ENCODE measurements around the gene FSIP1. TPM values are rescaled to one million over a fixed set of nuclear protein-coding genes. Genes with fewer than 3 reads are reported as not detected.
A peak's percentile ranks its signal among the peaks of the same experiment; 100 is the strongest.

Gene FSIP1
- total RNA-seq, 1 donor from 2014 or later, result not detected

DNA sequence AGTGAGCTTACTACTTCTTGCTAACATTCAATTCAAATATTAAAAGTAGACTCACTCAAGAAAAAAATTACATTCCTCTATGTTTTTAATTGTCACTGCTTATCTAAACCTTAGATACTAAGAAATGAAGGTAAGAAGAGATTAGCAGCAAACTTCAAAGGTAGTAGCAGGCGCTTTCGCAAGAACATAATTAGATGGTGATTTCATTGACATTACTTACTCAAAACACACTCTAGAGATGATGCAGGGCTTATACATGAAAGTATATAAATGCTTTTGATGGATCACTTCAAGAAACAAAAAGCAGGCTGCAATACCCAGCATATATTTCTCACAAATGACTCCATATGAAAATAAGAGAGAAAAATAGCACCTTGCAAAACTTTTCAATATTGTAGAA, 86.8 kb downstream of the FSIP1 start:
- H3K4me3 ChIP-seq, result no peak overlapping the region
- TF ChIP-seq CTCF (IDR thresholded peaks at IDR 0.05), result no peak
- intact Hi-C loops (cut with DNase I), result no loop called here
- no peaks in the 10 kb centered on the region for H3K27me3 ChIP-seq
- H3K36me3 ChIP-seq, result no peaks in the 10 kb centered on the region
- DNase-seq (ENCODE audit: low spot score in 2 of 2), result no peak
- H3K4me1 ChIP-seq, result no peaks in the 10 kb centered on the region
- H3K9me3 ChIP-seq, result no peaks in the 10 kb centered on the region
- H3K27ac ChIP-seq, result no peak overlapping the region

- H3K4me1 ChIP-seq, result no peaks in the 10 kb centered on the region
- no peak for TF ChIP-seq CTCF (IDR thresholded peaks at IDR 0.05)
- H3K27me3 ChIP-seq, result no peaks in the 10 kb centered on the region
- H3K27ac ChIP-seq, result no peak overlapping the region
- no peak for DNase-seq (ENCODE audit: low spot score in 2 of 2)
- H3K9me3 ChIP-seq, result no peaks in the 10 kb centered on the region
- intact Hi-C loops (cut with DNase I), result no loop called here
- no peaks in the 10 kb centered on the region for H3K36me3 ChIP-seq
- H3K4me3 ChIP-seq, result no peak overlapping the region
Measured at GRCh38 chr15:39692356-39693327, 90.0 kb downstream of the FSIP1 start.

DNA sequence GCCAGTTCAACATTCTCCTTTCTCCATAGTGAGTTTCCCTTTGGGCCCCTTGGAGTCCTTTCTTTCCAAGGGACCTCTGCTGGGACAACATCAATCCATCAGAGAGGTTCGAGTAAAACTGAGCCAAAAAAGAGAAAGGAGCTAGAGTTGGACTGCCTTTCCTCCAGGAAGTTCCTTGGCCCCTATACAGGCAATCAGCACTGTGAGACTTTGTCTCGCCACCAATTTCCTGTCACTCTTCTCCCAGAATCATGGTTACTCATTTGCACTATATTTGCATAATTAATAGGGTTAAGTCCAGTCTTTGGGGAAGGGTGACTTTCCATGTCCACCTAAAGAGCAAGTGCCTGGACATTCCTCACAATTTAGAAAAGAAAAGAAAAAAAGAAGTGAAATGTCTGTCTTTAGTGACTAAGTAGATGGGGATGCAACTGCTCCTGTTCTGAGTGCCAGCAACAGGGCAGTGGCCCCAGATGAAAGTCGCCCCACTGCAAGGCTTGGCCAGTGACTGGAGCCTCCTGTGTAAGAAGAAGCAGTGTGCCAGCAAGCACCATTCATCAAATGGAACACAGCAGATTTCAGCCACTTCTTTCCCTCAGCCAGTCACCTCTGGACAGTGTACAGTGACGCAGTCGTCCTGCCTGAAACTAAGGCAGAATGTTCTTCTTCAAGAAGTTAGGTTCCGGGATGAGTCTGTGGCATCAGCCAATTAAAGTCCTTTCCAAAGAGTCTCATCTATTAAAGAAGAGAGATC, 91.6 kb downstream of the FSIP1 start:
- Histone ChIP-seq H3K4me3 (no peak overlapping the region), H3K9me3 (no peaks in the 10 kb centered on the region), H3K27ac (no peak overlapping the region), H3K27me3 (no peaks in the 10 kb centered on the region), H3K4me1 (no peaks in the 10 kb centered on the region), H3K36me3 (no peaks in the 10 kb centered on the region)
- intact Hi-C loops (cut with DNase I), result no loop called here
- TF ChIP-seq CTCF (IDR thresholded peaks at IDR 0.05), result no peak
- no peak for DNase-seq (ENCODE audit: low spot score in 2 of 2)

DNA sequence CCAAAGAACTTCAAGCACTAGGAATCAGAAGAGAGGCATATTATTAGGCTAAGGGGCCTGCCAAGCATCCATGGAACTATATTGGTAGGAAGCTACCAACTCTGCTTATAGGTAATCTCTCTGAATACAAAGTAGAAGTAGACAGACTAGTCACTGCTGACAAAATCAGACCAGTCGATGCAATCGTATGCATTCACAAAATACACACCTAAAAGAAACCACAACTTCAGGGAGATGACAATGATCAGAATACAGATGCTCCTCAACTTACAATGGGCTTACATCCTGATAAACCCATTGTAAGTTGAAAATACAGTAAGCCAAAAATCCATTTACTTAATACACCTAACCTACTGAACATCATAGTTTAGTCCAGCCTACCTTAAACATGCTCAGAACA, 94.7 kb downstream of the FSIP1 start:
- Histone ChIP-seq H3K9me3 (no peaks in the 10 kb centered on the region), H3K27ac (no peak overlapping the region), H3K4me1 (no peaks in the 10 kb centered on the region), H3K27me3 (no peaks in the 10 kb centered on the region), H3K4me3 (no peak overlapping the region), H3K36me3 (no peaks in the 10 kb centered on the region)
- no peak for DNase-seq (ENCODE audit: low spot score in 2 of 2)
- TF ChIP-seq CTCF (IDR thresholded peaks at IDR 0.05), result no peak
- intact Hi-C loops (cut with DNase I), result loop anchor here (2.0 kb wide), 1 partner anchor 69 kb away; no protein-coding TSS in a partner anchor

DNA sequence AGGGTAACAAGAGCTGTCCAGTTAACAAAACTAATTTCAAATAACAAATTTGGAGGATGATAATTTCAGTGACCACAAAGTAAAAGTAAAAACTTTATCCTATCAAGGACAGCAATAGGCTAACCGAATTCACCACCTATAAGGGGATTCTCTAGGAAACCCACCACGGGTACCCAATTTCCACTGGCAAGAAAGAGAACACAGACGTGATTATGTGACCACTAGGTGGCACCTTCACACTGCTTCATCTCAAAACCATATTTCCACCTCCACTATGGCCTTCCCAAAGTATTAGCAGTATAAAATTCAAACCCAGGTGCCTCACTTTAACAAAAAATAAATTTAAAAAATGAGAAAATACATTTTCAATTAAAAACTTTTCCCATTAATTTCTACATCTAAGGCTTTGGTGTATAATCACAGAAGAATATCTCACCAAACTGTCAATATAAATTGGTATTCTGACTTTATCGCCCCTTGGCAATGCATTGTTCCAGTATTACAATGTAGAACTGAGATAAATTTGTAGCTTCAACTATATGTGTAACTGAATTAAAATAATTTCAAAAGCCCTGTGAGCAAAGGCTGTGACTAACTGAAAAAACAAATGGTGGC, 96.5 kb downstream of the FSIP1 start:
- DNase-seq (ENCODE audit: low spot score in 2 of 2), result no peak
- H3K27ac ChIP-seq, result no peak overlapping the region
- no peaks in the 10 kb centered on the region for H3K9me3 ChIP-seq
- H3K36me3 ChIP-seq, result no peaks in the 10 kb centered on the region
- H3K4me3 ChIP-seq, result no peak overlapping the region
- H3K4me1 ChIP-seq, result no peaks in the 10 kb centered on the region
- intact Hi-C loops (cut with DNase I), result loop anchor here (2.0 kb wide), 2 partner anchors 71 to 291 kb away; no protein-coding TSS in a partner anchor
- peak; percentile 33 to 77 (median 66) for TF ChIP-seq CTCF (IDR thresholded peaks at IDR 0.05)
- H3K27me3 ChIP-seq, result no peaks in the 10 kb centered on the region
